ENCODE measurements around the gene SLC23A2. TPM values are rescaled to one million over a fixed set of nuclear protein-coding genes. Genes with fewer than 3 reads are reported as not detected.

Gene SLC23A2
- total RNA-seq, 6 experiments from 2014 or later = 23.4 to 41.1 (median 30.5) TPM

GRCh38 chr20:4871486-4871885, 129.8 kb downstream of the SLC23A2 start:
- H3K36me3 ChIP-seq = peaks cover 0 to 44% (median 17%) of the 10 kb centered on the region in 4 donors
- no peak overlapping the region for H3K4me3 ChIP-seq
- H3K27ac ChIP-seq = no peak overlapping the region
- intact Hi-C loops (cut with DNase I) = no loop called here
- H3K9me3 ChIP-seq = no peaks in the 10 kb centered on the region
- no peaks in the 10 kb centered on the region for H3K27me3 ChIP-seq
- H3K4me1 ChIP-seq = peaks cover 0 to 8% (median 0%) of the 10 kb centered on the region in 4 donors
- peak in 1 of 4 donors; percentile 14 for ATAC-seq
- WGBS (ENCODE audit: insufficient coverage, low coverage, low lambda C conversion rate, missing lambda C conversion rate) = 90% methylated on average over 2 of the region's 6 CpGs
- DNase-seq = no peak
- TF ChIP-seq POLR2A (IDR thresholded peaks at IDR 0.05) (no peak), CTCF (IDR thresholded peaks at IDR 0.05) (no peak)

GRCh38 chr20:4870906-4871305, 130.4 kb downstream of the SLC23A2 start:
- TF ChIP-seq POLR2A (IDR thresholded peaks at IDR 0.05) = no peak
- TF ChIP-seq CTCF (IDR thresholded peaks at IDR 0.05) = no peak
- peak in 1 of 4 donors; percentile 28 for ATAC-seq
- H3K27ac ChIP-seq = no peak overlapping the region
- no peak for DNase-seq
- WGBS (ENCODE audit: insufficient coverage, low coverage, low lambda C conversion rate, missing lambda C conversion rate) = 83% methylated on average over 5 of the region's 5 CpGs
- peaks cover 4 to 44% (median 14%) of the 10 kb centered on the region in 4 donors for H3K36me3 ChIP-seq
- H3K4me3 ChIP-seq = no peak overlapping the region
- H3K9me3 ChIP-seq = no peaks in the 10 kb centered on the region
- H3K4me1 ChIP-seq = peaks cover 0 to 14% (median 0%) of the 10 kb centered on the region in 4 donors
- intact Hi-C loops (cut with DNase I) = no loop called here
- H3K27me3 ChIP-seq = no peaks in the 10 kb centered on the region

- DNase-seq (no peak), ATAC-seq (peak; percentile 54 to 91 (median 74))
- H3K27me3 ChIP-seq = no peaks in the 10 kb centered on the region
- peaks cover 8 to 40% (median 13%) of the 10 kb centered on the region in 4 donors for H3K36me3 ChIP-seq
- peak overlapping the region in 2 of 3 donors; percentile 60 for H3K27ac ChIP-seq
- H3K4me3 ChIP-seq = no peak overlapping the region
- intact Hi-C loops (cut with DNase I) = no loop called here
- H3K4me1 ChIP-seq = peaks cover 0 to 14% (median 0%) of the 10 kb centered on the region in 4 donors
- H3K9me3 ChIP-seq = no peaks in the 10 kb centered on the region
- TF ChIP-seq CTCF (IDR thresholded peaks at IDR 0.05) = no peak
- TF ChIP-seq POLR2A (IDR thresholded peaks at IDR 0.05) = no peak
- 68% methylated on average over 13 of the region's 20 CpGs for WGBS (ENCODE audit: insufficient coverage, low coverage, low lambda C conversion rate, missing lambda C conversion rate)
Measured at GRCh38 chr20:4869290-4870193, 131.8 kb downstream of the SLC23A2 start.

GRCh38 chr20:4867051-4867450, 134.3 kb downstream of the SLC23A2 start:
- Histone ChIP-seq H3K36me3 (peaks cover 4 to 37% (median 11%) of the 10 kb centered on the region in 4 donors), H3K4me3 (no peak overlapping the region), H3K9me3 (no peaks in the 10 kb centered on the region), H3K27ac (peak overlapping the region in 1 of 3 donors; percentile 78), H3K4me1 (peaks cover 0 to 14% (median 0%) of the 10 kb centered on the region in 4 donors), H3K27me3 (no peaks in the 10 kb centered on the region)
- intact Hi-C loops (cut with DNase I) = no loop called here
- 90% methylated on average over 2 of the region's 4 CpGs for WGBS (ENCODE audit: insufficient coverage, low coverage, low lambda C conversion rate, missing lambda C conversion rate)
- no peak for TF ChIP-seq CTCF (IDR thresholded peaks at IDR 0.05)
- no peak for TF ChIP-seq POLR2A (IDR thresholded peaks at IDR 0.05)
- DNase-seq = no peak
- ATAC-seq = peak in 2 of 4 donors; percentile 9 to 19
